Measurements from ENCODE around the gene TEX2. TPM values are rescaled to one million over a fixed set of nuclear protein-coding genes. Genes with fewer than 3 reads are reported as not detected.

TEX2 gene
- total and polyA plus RNA-seq, 2 donors (not counting 1 experiment from before 2014, with no cell fraction given), result 4.0 to 7.6 TPM

GRCh38 chr17:64154313-64154695 lies 108.8 kb downstream of the TEX2 start:
- Mint-ChIP-seq H3K9me3 (ENCODE audit: insufficient read depth) (no peaks in the 10 kb centered on the region), H3K4me3 (no peak overlapping the region), H3K4me1 (no peaks in the 10 kb centered on the region), H3K27me3 (no peaks in the 10 kb centered on the region), H3K27ac (no peak overlapping the region)
- CTCF ChIA-PET, result interaction anchor here (1.2 kb wide), 1 partner anchor 21 kb away, joined by 3 read pairs; no protein-coding TSS in a partner anchor
- H3K9ac ChIP-seq (ENCODE audit: low read length), result no peak overlapping the region
- no peaks in the 10 kb centered on the region for H4K20me1 ChIP-seq (ENCODE audit: control insufficient read depth, insufficient read depth, low read length, poor library complexity, severe bottlenecking)
- peaks cover 0 to 1% of the 10 kb centered on the region in 2 experiments for H3K36me3 ChIP-seq (replicated peaks in 1 of 2; ENCODE audit: control extremely low read depth in 1 of 2, control insufficient read depth in 1 of 2, extremely low read depth in 1 of 2, insufficient read depth in 2 of 2, low read length in 1 of 2)
- H2AFZ ChIP-seq (ENCODE audit: insufficient read depth, low read depth, low read length, poor library complexity, severe bottlenecking), result no peak overlapping the region
- no peaks in the 10 kb centered on the region for H3K79me2 ChIP-seq (ENCODE audit: control insufficient read depth, insufficient read depth, low read length)
- POLR2A ChIA-PET, result interaction anchor here (1.2 kb wide), 1 partner anchor 9 kb away, joined by 4 read pairs; no protein-coding TSS in a partner anchor
- no CpG with 5 or more reads among the region's 4 CpGs for WGBS (ENCODE audit: insufficient coverage)
- H3K9me3 ChIP-seq (ENCODE audit: control extremely low read depth in 1 of 3, control insufficient read depth in 2 of 3, insufficient read depth in 1 of 3, low read length in 2 of 3), result no peaks in the 10 kb centered on the region
- DNase-seq, result no peak
- no peak overlapping the region for H3K4me3 ChIP-seq (ENCODE audit: control extremely low read depth in 1 of 5, extremely low read depth in 1 of 5, insufficient read depth in 1 of 5, low read depth in 2 of 5, low read length in 4 of 5)
- intact Hi-C loops (cut with micrococcal nuclease), result no loop called here
- H3K4me1 ChIP-seq (ENCODE audit: control insufficient read depth in 2 of 2, insufficient read depth in 2 of 2, low read length in 2 of 2), result no peaks in the 10 kb centered on the region
- no peak for ATAC-seq (ENCODE audit: low read depth)
- no peaks in the 10 kb centered on the region for H3K27me3 ChIP-seq (replicated peaks in 1 of 4; ENCODE audit: control extremely low read depth in 1 of 4, control insufficient read depth in 3 of 4, insufficient read depth in 4 of 4, low read length in 3 of 4)
- H3K27ac ChIP-seq (ENCODE audit: low read length in 2 of 2), result no peak overlapping the region
- no peak for TF ChIP-seq EZH2 (IDR thresholded peaks at IDR 0.05; ENCODE audit: borderline replicate concordance, insufficient read depth, low read depth, low read length, poor library complexity, severe bottlenecking)
- TF ChIP-seq CTCF (IDR thresholded peaks at IDR 0.05), result no peak
- no peak overlapping the region for H3K4me2 ChIP-seq (replicated peaks; ENCODE audit: low read depth, low read length, poor library complexity, severe bottlenecking)

- ATAC-seq (ENCODE audit: low read depth) (no peak), DNase-seq (no peak)
- Histone ChIP-seq H3K4me3 (ENCODE audit: control extremely low read depth in 1 of 5, extremely low read depth in 1 of 5, insufficient read depth in 1 of 5, low read depth in 2 of 5, low read length in 4 of 5) (no peak overlapping the region), H3K27me3 (replicated peaks in 1 of 4; ENCODE audit: control extremely low read depth in 1 of 4, control insufficient read depth in 3 of 4, insufficient read depth in 4 of 4, low read length in 3 of 4) (no peaks in the 10 kb centered on the region), H3K9me3 (ENCODE audit: control extremely low read depth in 1 of 3, control insufficient read depth in 2 of 3, insufficient read depth in 1 of 3, low read length in 2 of 3) (no peaks in the 10 kb centered on the region), H2AFZ (ENCODE audit: insufficient read depth, low read depth, low read length, poor library complexity, severe bottlenecking) (no peak overlapping the region), H3K4me2 (replicated peaks; ENCODE audit: low read depth, low read length, poor library complexity, severe bottlenecking) (no peak overlapping the region), H3K9ac (ENCODE audit: low read length) (no peak overlapping the region), H3K36me3 (replicated peaks in 1 of 2; ENCODE audit: control extremely low read depth in 1 of 2, control insufficient read depth in 1 of 2, extremely low read depth in 1 of 2, insufficient read depth in 2 of 2, low read length in 1 of 2) (peaks cover 1 to 3% of the 10 kb centered on the region in 2 experiments), H4K20me1 (ENCODE audit: control insufficient read depth, insufficient read depth, low read length, poor library complexity, severe bottlenecking) (no peaks in the 10 kb centered on the region), H3K4me1 (ENCODE audit: control insufficient read depth in 2 of 2, insufficient read depth in 2 of 2, low read length in 2 of 2) (no peaks in the 10 kb centered on the region), H3K79me2 (ENCODE audit: control insufficient read depth, insufficient read depth, low read length) (no peaks in the 10 kb centered on the region), H3K27ac (ENCODE audit: low read length in 2 of 2) (no peak overlapping the region)
- intact Hi-C loops (cut with micrococcal nuclease), result no loop called here
- no peak for TF ChIP-seq CTCF (IDR thresholded peaks at IDR 0.05)
- TF ChIP-seq EZH2 (IDR thresholded peaks at IDR 0.05; ENCODE audit: borderline replicate concordance, insufficient read depth, low read depth, low read length, poor library complexity, severe bottlenecking), result no peak
- WGBS (ENCODE audit: insufficient coverage), result 95% methylated on average over 2 of the region's 3 CpGs
- CTCF ChIA-PET, result interaction anchor here (1.2 kb wide), 1 partner anchor 20 kb away, joined by 3 read pairs; no protein-coding TSS in a partner anchor
- no peaks in the 10 kb centered on the region for H3K9me3 Mint-ChIP-seq (ENCODE audit: insufficient read depth)
- no peak overlapping the region for H3K4me3 Mint-ChIP-seq
- H3K27ac Mint-ChIP-seq, result no peak overlapping the region
- POLR2A ChIA-PET, result interaction anchor here (1.2 kb wide), 1 partner anchor 8 kb away, joined by 4 read pairs; no protein-coding TSS in a partner anchor
- H3K27me3 Mint-ChIP-seq, result no peaks in the 10 kb centered on the region
- H3K4me1 Mint-ChIP-seq, result no peaks in the 10 kb centered on the region
These were observed 109.3 kb downstream of the TEX2 start for GRCh38 chr17:64153565-64154312.
